Upper lobe of left lung (tissue), 4 donors: ENCODE data around the gene EXOC4.

Source experiments
- CTCF ChIP-seq, 6 experiments: fragments of 450-650 bp in 4 of 6; fragments of 200-600 bp in 2 of 6; sonication (generic) in 2 of 6; IDR thresholded peaks; one replicate each; pipeline ENCODE4 v1.5.1; 2016 to 2019; ENCODE audit warnings: antibody characterized with exemption in 6 of 6
- POLR2A ChIP-seq, 4 donors: fragments of 450-650 bp; IDR thresholded peaks; one replicate each; pipeline ENCODE4 v1.5.1; 2016 to 2017; ENCODE audit warnings: antibody characterized with exemption in 4 of 4, mild to moderate bottlenecking in 2 of 4

- no peak for TF ChIP-seq POLR2A (IDR thresholded peaks at IDR 0.05)
- TF ChIP-seq CTCF (IDR thresholded peaks at IDR 0.05) = no peak
Observed at GRCh38 chr7:133698127-133698526, 445.2 kb downstream of the EXOC4 start.
